Smooth muscle cell of trachea (primary cell): ENCODE data around the gene TRIM73. TPM values are rescaled to one million over a fixed set of nuclear protein-coding genes. Genes with fewer than 3 reads are reported as not detected.

Source experiments
- total RNA-seq: library from RNA; depleted of rRNA; stranded (reverse); fragments of >200 nt; gene quantifications from 2 replicates; pipeline ENCODE4 v1.2.1, GENCODE V29; 2014

TRIM73 gene
- 0.44 and 3.1 TPM in 2 replicates for total RNA-seq

GRCh38 chr7:75395329-75395728, at the start of gene TRIM73:
TRIM73 (plus strand) TSS chr7:75395629; CDS start chr7:75398934, 3,305 bp downstream.

Other genes starting within 250 kb of the TRIM73 start
- gene POM121C, start 90.7 kb downstream of the TRIM73 start, total RNA-seq: 12.1 and 12.4 TPM in 2 replicates
- not detected in 2 replicates for gene SPDYE5, start 96.7 kb downstream of the TRIM73 start, total RNA-seq